HG03378 (cell line): Measurements from ENCODE around the gene PIGR.

ENCODE experiments used
- ATAC-seq: cut with Tn5 transposase; IDR thresholded peaks from one replicate; pipeline ENCODE4 v1.9.1; 2021; ENCODE audit warnings: mild to moderate bottlenecking, moderate library complexity; ENCODE audit not compliant: unreplicated experiment

Gene PIGR

GRCh38 chr1:206911064-206911663, 35.1 kb downstream of the PIGR start:
- no peak for ATAC-seq

GRCh38 chr1:206909883-206910318, 36.4 kb downstream of the PIGR start:
- no peak for ATAC-seq

GRCh38 chr1:206909161-206909882, 36.9 kb downstream of the PIGR start:
- ATAC-seq = no peak

- no peak for ATAC-seq
Observed at GRCh38 chr1:206908038-206908437, 38.2 kb downstream of the PIGR start.

- no peak for ATAC-seq
Observed at GRCh38 chr1:206907304-206907991, 38.8 kb downstream of the PIGR start.

GRCh38 chr1:206905295-206906164, 40.7 kb downstream of the PIGR start:
- ATAC-seq = peak; percentile 76

GRCh38 chr1:206904423-206905142, 41.7 kb downstream of the PIGR start:
- ATAC-seq = no peak

- ATAC-seq = no peak
Observed at GRCh38 chr1:206903687-206904086, 42.6 kb downstream of the PIGR start.

GRCh38 chr1:206902702-206903101, 43.6 kb downstream of the PIGR start:
- no peak for ATAC-seq

GRCh38 chr1:206901944-206902343, 44.3 kb downstream of the PIGR start:
- ATAC-seq = no peak

GRCh38 chr1:206900149-206900548, 46.1 kb downstream of the PIGR start:
- ATAC-seq = no peak

GRCh38 chr1:206899717-206900116, 46.5 kb downstream of the PIGR start:
- ATAC-seq = no peak

- no peak for ATAC-seq
Observed at GRCh38 chr1:206898915-206899431, 47.3 kb downstream of the PIGR start.

GRCh38 chr1:206898089-206898914, 48.0 kb downstream of the PIGR start:
- no peak for ATAC-seq

GRCh38 chr1:206897175-206897574, 49.1 kb downstream of the PIGR start, which contains the start of gene IL24:
TSS of gene IL24 (plus strand) at chr1:206897443. CDS start at chr1:206897833, 390 bp downstream.
- ATAC-seq = no peak

GRCh38 chr1:206896261-206896660, 50.0 kb downstream of the PIGR start:
- ATAC-seq = no peak

GRCh38 chr1:206895837-206896242, 50.4 kb downstream of the PIGR start:
- no peak for ATAC-seq

GRCh38 chr1:206895325-206895724, 50.9 kb downstream of the PIGR start:
- ATAC-seq = no peak

GRCh38 chr1:206893380-206893779, 52.9 kb downstream of the PIGR start:
- no peak for ATAC-seq
